ENCODE data around the gene NMUR2. TPM values are rescaled to one million over a fixed set of nuclear protein-coding genes. Genes with fewer than 3 reads are reported as not detected.

NMUR2 gene
- total RNA-seq, 1 donor from 2014 or later = 1.8 TPM

- TF ChIP-seq CTCF (IDR thresholded peaks at IDR 0.05; ENCODE audit: unreplicated experiment) = no peak
- no peak overlapping the region for H3K4me3 Mint-ChIP-seq
- DNase-seq (ENCODE audit: low spot score in 2 of 2, unreplicated experiment in 2 of 2) = no peak
Observed at GRCh38 chr5:152380415-152381123, 24.5 kb downstream of the NMUR2 start.

GRCh38 chr5:152379331-152379730, 25.7 kb downstream of the NMUR2 start:
- TF ChIP-seq CTCF (IDR thresholded peaks at IDR 0.05; ENCODE audit: unreplicated experiment) = no peak
- peaks cover under 1% of the 10 kb centered on the region for H3K9me3 Mint-ChIP-seq
- no peak for DNase-seq (ENCODE audit: low spot score in 2 of 2, unreplicated experiment in 2 of 2)
- no peaks in the 10 kb centered on the region for H3K36me3 Mint-ChIP-seq
- H3K4me1 Mint-ChIP-seq = peaks cover 13% of the 10 kb centered on the region
- no peaks in the 10 kb centered on the region for H3K27me3 Mint-ChIP-seq (ENCODE audit: low read depth)
- H3K4me3 Mint-ChIP-seq = no peak overlapping the region
- no peak overlapping the region for H3K27ac Mint-ChIP-seq

More at GRCh38 chr5:152380415-152381123, 24.5 kb downstream of the NMUR2 start:
- Mint-ChIP-seq H3K9me3 (peaks cover 3% of the 10 kb centered on the region), H3K27me3 (ENCODE audit: low read depth) (no peaks in the 10 kb centered on the region), H3K4me1 (peaks cover 16% of the 10 kb centered on the region), H3K36me3 (no peaks in the 10 kb centered on the region), H3K27ac (no peak overlapping the region)

GRCh38 chr5:152378730-152379129, 26.3 kb downstream of the NMUR2 start:
- H3K9me3 Mint-ChIP-seq = no peaks in the 10 kb centered on the region
- no peak overlapping the region for H3K4me3 Mint-ChIP-seq
- DNase-seq (ENCODE audit: low spot score in 2 of 2, unreplicated experiment in 2 of 2) = no peak
- no peaks in the 10 kb centered on the region for H3K36me3 Mint-ChIP-seq
- no peaks in the 10 kb centered on the region for H3K27me3 Mint-ChIP-seq (ENCODE audit: low read depth)
- peaks cover 12% of the 10 kb centered on the region for H3K4me1 Mint-ChIP-seq
- H3K27ac Mint-ChIP-seq = peak overlapping the region; percentile 23
- no peak for TF ChIP-seq CTCF (IDR thresholded peaks at IDR 0.05; ENCODE audit: unreplicated experiment)

GRCh38 chr5:152376886-152377285, 28.2 kb downstream of the NMUR2 start:
- Mint-ChIP-seq H3K27ac (no peak overlapping the region), H3K9me3 (no peaks in the 10 kb centered on the region), H3K4me1 (peaks cover 12% of the 10 kb centered on the region), H3K36me3 (no peaks in the 10 kb centered on the region), H3K27me3 (ENCODE audit: low read depth) (no peaks in the 10 kb centered on the region), H3K4me3 (no peak overlapping the region)
- no peak for DNase-seq (ENCODE audit: low spot score in 2 of 2, unreplicated experiment in 2 of 2)
- no peak for TF ChIP-seq CTCF (IDR thresholded peaks at IDR 0.05; ENCODE audit: unreplicated experiment)

GRCh38 chr5:152374711-152375275, 30.3 kb downstream of the NMUR2 start:
- no peak overlapping the region for H3K27ac Mint-ChIP-seq
- H3K36me3 Mint-ChIP-seq = no peaks in the 10 kb centered on the region
- no peaks in the 10 kb centered on the region for H3K27me3 Mint-ChIP-seq (ENCODE audit: low read depth)
- H3K4me3 Mint-ChIP-seq = no peak overlapping the region
- peaks cover 12% of the 10 kb centered on the region for H3K4me1 Mint-ChIP-seq
- no peaks in the 10 kb centered on the region for H3K9me3 Mint-ChIP-seq
- no peak for DNase-seq (ENCODE audit: low spot score in 2 of 2, unreplicated experiment in 2 of 2)
- no peak for TF ChIP-seq CTCF (IDR thresholded peaks at IDR 0.05; ENCODE audit: unreplicated experiment)
